ENCODE measurements around the gene BIRC3. TPM values are rescaled to one million over a fixed set of nuclear protein-coding genes. Genes with fewer than 3 reads are reported as not detected.
A peak's percentile ranks its signal among the peaks of the same experiment; 100 is the strongest.

Gene BIRC3
- polyA plus RNA-seq, 1 donor (not counting 4 experiments of a cell fraction or from before 2014, with no cell fraction given), result 2.1 TPM

GRCh38 chr11:102313238-102313940 is 3.9 kb upstream of the BIRC3 start:
- FAIRE-seq, result no peak
- Histone ChIP-seq H3K4me2 (ENCODE audit: control insufficient read depth, extremely low read depth, insufficient read depth, low read depth, low read length) (peak overlapping the region; percentile 98), H3K79me2 (ENCODE audit: control insufficient read depth, insufficient read depth, low read length) (no peaks in the 10 kb centered on the region)

GRCh38 chr11:102314784-102315183 is 2.5 kb upstream of the BIRC3 start:
- H3K9me1 ChIP-seq (ENCODE audit: control insufficient read depth, extremely low read depth, insufficient read depth, low read length), result no peaks in the 10 kb centered on the region
- TF ChIP-seq EZH2 (IDR thresholded peaks at IDR 0.05; ENCODE audit: low read length), result no peak
- TF ChIP-seq CTCF (optimal IDR thresholded peaks at IDR 0.05 in 1 of 3, IDR thresholded peaks at IDR 0.05 in 1 of 3, conservative IDR thresholded peaks at IDR 0.05 in 1 of 3; ENCODE audit: extremely low read depth in 1 of 3, insufficient read depth in 2 of 3, low read length in 3 of 3), result no peak
- peak overlapping the region; percentile 60 for H2AFZ ChIP-seq (ENCODE audit: control insufficient read depth, low read length)
- H4K20me1 ChIP-seq (ENCODE audit: control insufficient read depth, extremely low read depth, insufficient read depth, low read length), result no peaks in the 10 kb centered on the region
- dilution Hi-C loops (cut with MboI; ENCODE audit: extremely low pct_ligation_motif_present, low sequenced_read_pairs), result no loop called here
- peaks cover 37% of the 10 kb centered on the region for H3K4me1 ChIP-seq (ENCODE audit: control insufficient read depth, extremely low read depth, insufficient read depth, low read length)
- H3K27ac ChIP-seq (ENCODE audit: control insufficient read depth, insufficient read depth, low read length), result peak overlapping the region; percentile 8
- FAIRE-seq, result no peak
- no peaks in the 10 kb centered on the region for H3K79me2 ChIP-seq (ENCODE audit: control insufficient read depth, insufficient read depth, low read length)
- no peaks in the 10 kb centered on the region for H3K9me3 ChIP-seq (ENCODE audit: control insufficient read depth, low read depth, low read length)
- no peaks in the 10 kb centered on the region for H3K36me3 ChIP-seq (ENCODE audit: control insufficient read depth in 2 of 2, extremely low read depth in 1 of 2, insufficient read depth in 2 of 2, low read length in 2 of 2)
- no peak for DNase-seq (ENCODE audit: low read depth, low spot score)
- no peak overlapping the region for H3K4me3 ChIP-seq (ENCODE audit: control insufficient read depth in 2 of 3, extremely low read depth in 1 of 3, insufficient read depth in 2 of 3, low read depth in 1 of 3, low read length in 3 of 3)
- H3K9ac ChIP-seq (ENCODE audit: control insufficient read depth, extremely low read depth, insufficient read depth, low read length), result no peak overlapping the region
- H3K4me2 ChIP-seq (ENCODE audit: control insufficient read depth, extremely low read depth, insufficient read depth, low read depth, low read length), result no peak overlapping the region
- H3K27me3 ChIP-seq (ENCODE audit: control insufficient read depth, extremely low read depth, insufficient read depth, low read length), result no peaks in the 10 kb centered on the region

More at GRCh38 chr11:102313238-102313940, 3.9 kb upstream of the BIRC3 start:
- Histone ChIP-seq H3K27me3 (ENCODE audit: control insufficient read depth, extremely low read depth, insufficient read depth, low read length) (no peaks in the 10 kb centered on the region), H3K9ac (ENCODE audit: control insufficient read depth, extremely low read depth, insufficient read depth, low read length) (peak overlapping the region; percentile 83), H3K27ac (ENCODE audit: control insufficient read depth, insufficient read depth, low read length) (peak overlapping the region; percentile 89), H4K20me1 (ENCODE audit: control insufficient read depth, extremely low read depth, insufficient read depth, low read length) (no peaks in the 10 kb centered on the region), H2AFZ (ENCODE audit: control insufficient read depth, low read length) (peak overlapping the region; percentile 88), H3K4me3 (ENCODE audit: control insufficient read depth in 2 of 3, extremely low read depth in 1 of 3, insufficient read depth in 2 of 3, low read depth in 1 of 3, low read length in 3 of 3) (peak overlapping the region in 2 of 3 experiments; percentile 70 to 73), H3K4me1 (ENCODE audit: control insufficient read depth, extremely low read depth, insufficient read depth, low read length) (peaks cover 40% of the 10 kb centered on the region), H3K9me1 (ENCODE audit: control insufficient read depth, extremely low read depth, insufficient read depth, low read length) (no peaks in the 10 kb centered on the region), H3K36me3 (ENCODE audit: control insufficient read depth in 2 of 2, extremely low read depth in 1 of 2, insufficient read depth in 2 of 2, low read length in 2 of 2) (no peaks in the 10 kb centered on the region), H3K9me3 (ENCODE audit: control insufficient read depth, low read depth, low read length) (no peaks in the 10 kb centered on the region)
- dilution Hi-C loops (cut with MboI; ENCODE audit: extremely low pct_ligation_motif_present, low sequenced_read_pairs), result no loop called here
- DNase-seq (ENCODE audit: low read depth, low spot score), result no peak
- no peak for TF ChIP-seq CTCF (optimal IDR thresholded peaks at IDR 0.05 in 1 of 3, IDR thresholded peaks at IDR 0.05 in 1 of 3, conservative IDR thresholded peaks at IDR 0.05 in 1 of 3; ENCODE audit: extremely low read depth in 1 of 3, insufficient read depth in 2 of 3, low read length in 3 of 3)

Measured in keratinocyte (primary cell).